ENCODE measurements around the gene CLEC4E. TPM values are rescaled to one million over a fixed set of nuclear protein-coding genes. Genes with fewer than 3 reads are reported as not detected.

CLEC4E gene
- total RNA-seq, 1 experiment from 2014 or later, result not detected

DNA sequence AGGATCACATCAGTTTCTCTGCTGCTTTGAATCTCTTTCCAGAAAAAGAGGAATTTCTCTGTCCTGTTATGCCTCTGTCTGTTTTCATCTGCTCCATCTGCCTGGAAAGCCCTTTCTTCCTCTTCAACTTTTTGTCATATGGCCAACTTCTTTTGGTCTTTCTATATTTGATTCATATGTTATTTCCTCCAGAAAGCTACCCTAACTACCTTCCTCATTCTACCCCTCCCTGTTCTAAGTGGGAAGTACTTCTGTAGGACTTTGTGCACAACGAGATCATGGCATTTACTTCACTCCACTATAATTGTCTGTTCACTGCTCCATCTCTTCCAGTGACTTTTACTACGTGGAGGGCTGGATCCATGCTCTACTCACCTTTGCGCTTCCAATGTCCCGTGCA, 21.5 kb downstream of the CLEC4E start:
- Mint-ChIP-seq H3K27me3 (ENCODE audit: insufficient read depth, unreplicated experiment) (peaks cover 11% of the 10 kb centered on the region), H3K4me3 (ENCODE audit: unreplicated experiment) (no peak overlapping the region), H3K9me3 (ENCODE audit: unreplicated experiment) (peaks cover 2% of the 10 kb centered on the region), H3K4me1 (ENCODE audit: low read depth, unreplicated experiment) (no peaks in the 10 kb centered on the region), H3K27ac (ENCODE audit: unreplicated experiment) (no peak overlapping the region), H3K36me3 (ENCODE audit: insufficient read depth, unreplicated experiment) (no peaks in the 10 kb centered on the region)
- no peak for DNase-seq
- TF ChIP-seq, protein P1, sequence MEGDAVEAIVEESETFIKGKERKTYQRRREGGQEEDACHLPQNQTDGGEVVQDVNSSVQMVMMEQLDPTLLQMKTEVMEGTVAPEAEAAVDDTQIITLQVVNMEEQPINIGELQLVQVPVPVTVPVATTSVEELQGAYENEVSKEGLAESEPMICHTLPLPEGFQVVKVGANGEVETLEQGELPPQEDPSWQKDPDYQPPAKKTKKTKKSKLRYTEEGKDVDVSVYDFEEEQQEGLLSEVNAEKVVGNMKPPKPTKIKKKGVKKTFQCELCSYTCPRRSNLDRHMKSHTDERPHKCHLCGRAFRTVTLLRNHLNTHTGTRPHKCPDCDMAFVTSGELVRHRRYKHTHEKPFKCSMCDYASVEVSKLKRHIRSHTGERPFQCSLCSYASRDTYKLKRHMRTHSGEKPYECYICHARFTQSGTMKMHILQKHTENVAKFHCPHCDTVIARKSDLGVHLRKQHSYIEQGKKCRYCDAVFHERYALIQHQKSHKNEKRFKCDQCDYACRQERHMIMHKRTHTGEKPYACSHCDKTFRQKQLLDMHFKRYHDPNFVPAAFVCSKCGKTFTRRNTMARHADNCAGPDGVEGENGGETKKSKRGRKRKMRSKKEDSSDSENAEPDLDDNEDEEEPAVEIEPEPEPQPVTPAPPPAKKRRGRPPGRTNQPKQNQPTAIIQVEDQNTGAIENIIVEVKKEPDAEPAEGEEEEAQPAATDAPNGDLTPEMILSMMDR (IDR thresholded peaks at IDR 0.05; ENCODE audit: insufficient read depth in 1 of 2, low read depth in 1 of 2, low read length in 1 of 2, severe bottlenecking in 1 of 2, unreplicated experiment in 1 of 2), result no peak
- Histone ChIP-seq H3K36me3 (ENCODE audit: control insufficient read depth, insufficient read depth, low read length) (no peaks in the 10 kb centered on the region), H3K4me1 (no peaks in the 10 kb centered on the region), H3K4me3 (ENCODE audit: low read depth, low read length) (no peak overlapping the region), H3K9me3 (no peaks in the 10 kb centered on the region; the same call in 1 of the 2 replicates), H3K27me3 (replicated peaks; ENCODE audit: control insufficient read depth, insufficient read depth, low read length) (no peaks in the 10 kb centered on the region)
- ChIA-PET CTCF (no interaction called here), POLR2A (no interaction called here)
- BruUV-seq (replicated peaks), result no TSS peak
- intact Hi-C loops (cut with micrococcal nuclease; ENCODE audit: unreplicated experiment), result no loop called here

DNA sequence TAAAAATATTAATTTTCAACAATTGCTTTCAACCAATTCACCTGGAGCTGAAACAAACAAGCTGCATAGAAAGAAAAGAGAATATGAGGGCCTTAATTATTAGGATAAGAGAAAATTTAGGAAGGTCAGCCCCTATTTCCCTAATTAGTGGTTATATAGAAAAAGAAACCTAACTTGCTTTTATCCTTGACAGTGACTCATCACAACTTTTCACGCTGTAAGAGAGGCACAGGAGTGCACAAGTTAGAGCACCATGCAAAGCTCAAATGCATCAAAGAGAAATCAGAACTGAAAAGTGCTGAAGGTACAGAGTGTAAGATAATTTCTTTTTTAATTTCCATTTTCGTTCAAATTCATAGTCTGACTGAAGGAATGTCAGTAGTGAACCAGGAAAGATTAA, 22.7 kb downstream of the CLEC4E start:
- no peaks in the 10 kb centered on the region for H3K4me1 Mint-ChIP-seq (ENCODE audit: low read depth, unreplicated experiment)

GRCh38 chr12:8513256-8513655, 27.4 kb downstream of the CLEC4E start, which contains the start of gene CLEC4D:
CLEC4D (plus strand) TSS chr12:8513503; CDS start chr12:8513733, 230 bp downstream.
- no peak within 1 kb of the TSS for H3K27ac Mint-ChIP-seq (ENCODE audit: unreplicated experiment)
- ChIA-PET CTCF (interaction anchor here (0.6 kb wide), 1 partner anchor 8 kb away, joined by 5 read pairs; no protein-coding TSS in a partner anchor), POLR2A (no interaction called here)
- H3K4me1 Mint-ChIP-seq (ENCODE audit: low read depth, unreplicated experiment), result no peaks in the 10 kb centered on the region
- Histone ChIP-seq H3K9me3 (no peaks in the 10 kb centered on the region), H3K4me1 (no peaks in the 10 kb centered on the region), H3K4me3 (ENCODE audit: low read depth, low read length) (no peak within 1 kb of the TSS), H3K27me3 (replicated peaks; ENCODE audit: control insufficient read depth, insufficient read depth, low read length) (peaks cover 7% of the 10 kb centered on the region), H3K36me3 (ENCODE audit: control insufficient read depth, insufficient read depth, low read length) (no peaks in the 10 kb centered on the region)
- peaks cover 32% of the 10 kb centered on the region for H3K27me3 Mint-ChIP-seq (ENCODE audit: insufficient read depth, unreplicated experiment)
- no peaks in the 10 kb centered on the region for H3K9me3 Mint-ChIP-seq (ENCODE audit: unreplicated experiment)
- TF ChIP-seq, protein P1 (IDR thresholded peaks at IDR 0.05; ENCODE audit: insufficient read depth in 1 of 2, low read depth in 1 of 2, low read length in 1 of 2, severe bottlenecking in 1 of 2, unreplicated experiment in 1 of 2), result no peak
- BruUV-seq (replicated peaks), result no TSS peak
- no peak for DNase-seq
- intact Hi-C loops (cut with micrococcal nuclease; ENCODE audit: unreplicated experiment), result no loop called here
- no peak within 1 kb of the TSS for H3K4me3 Mint-ChIP-seq (ENCODE audit: unreplicated experiment)
- H3K36me3 Mint-ChIP-seq (ENCODE audit: insufficient read depth, unreplicated experiment), result no peaks in the 10 kb centered on the region

More for the DNA sequence above, 22.7 kb downstream of the CLEC4E start:
- ChIA-PET POLR2A (no interaction called here), CTCF (interaction anchor here (1.0 kb wide), 1 partner anchor 26 kb away, joined by 3 read pairs; no protein-coding TSS in a partner anchor)
- H3K27ac Mint-ChIP-seq (ENCODE audit: unreplicated experiment), result no peak overlapping the region
- H3K9me3 ChIP-seq, result no peaks in the 10 kb centered on the region; the same call in 1 of the 2 replicates
- BruUV-seq (replicated peaks), result no TSS peak
- no peaks in the 10 kb centered on the region for H3K27me3 ChIP-seq (replicated peaks; ENCODE audit: control insufficient read depth, insufficient read depth, low read length)
- H3K4me3 ChIP-seq (ENCODE audit: low read depth, low read length), result no peak overlapping the region
- no peaks in the 10 kb centered on the region for H3K4me1 ChIP-seq
- H3K4me3 Mint-ChIP-seq (ENCODE audit: unreplicated experiment), result no peak overlapping the region
- no peaks in the 10 kb centered on the region for H3K36me3 Mint-ChIP-seq (ENCODE audit: insufficient read depth, unreplicated experiment)
- H3K9me3 Mint-ChIP-seq (ENCODE audit: unreplicated experiment), result no peaks in the 10 kb centered on the region
- TF ChIP-seq, protein P1 (IDR thresholded peaks at IDR 0.05; ENCODE audit: insufficient read depth in 1 of 2, low read depth in 1 of 2, low read length in 1 of 2, severe bottlenecking in 1 of 2, unreplicated experiment in 1 of 2), result no peak
- H3K27me3 Mint-ChIP-seq (ENCODE audit: insufficient read depth, unreplicated experiment), result peaks cover 18% of the 10 kb centered on the region
- no peak for DNase-seq
- no peaks in the 10 kb centered on the region for H3K36me3 ChIP-seq (ENCODE audit: control insufficient read depth, insufficient read depth, low read length)
- intact Hi-C loops (cut with micrococcal nuclease; ENCODE audit: unreplicated experiment), result no loop called here
